ENCODE results near the gene APOL6.

The APOL6 gene

DNA sequence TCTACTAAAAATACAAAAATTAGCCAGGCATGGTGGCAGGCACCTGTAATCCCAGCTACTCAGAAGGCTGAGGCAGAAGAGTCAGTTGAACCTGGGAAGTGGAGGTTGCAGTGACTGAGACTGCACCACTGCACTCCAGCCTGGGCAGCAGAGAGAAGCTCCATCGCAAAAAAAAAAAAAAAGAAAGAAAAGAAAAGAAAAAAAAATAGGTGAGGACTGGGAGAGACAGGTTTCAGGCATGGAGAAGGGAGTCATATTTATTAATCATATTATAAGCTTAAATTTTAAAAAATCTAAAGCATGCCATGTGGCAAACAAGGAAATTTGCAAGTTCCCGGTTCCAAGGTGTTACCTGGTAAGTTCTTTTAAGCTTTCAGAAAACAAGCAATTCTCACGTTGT is 69.3 kb downstream of the APOL6 start, which contains the start of gene APOL5:
TSS of gene APOL5 (plus strand) at position 301 of the 400 bp plus-strand sequence. CDS start at position 301, 0 bp downstream.
- H3K36me3 Mint-ChIP-seq (ENCODE audit: low read depth) = no peaks in the 10 kb centered on the region
- peaks cover 31% of the 10 kb centered on the region for H3K9me3 Mint-ChIP-seq
- no peak within 1 kb of the TSS for H3K27ac Mint-ChIP-seq
- peaks cover 19% of the 10 kb centered on the region for H3K27me3 Mint-ChIP-seq (ENCODE audit: low read depth, poor library complexity)
- H3K4me1 Mint-ChIP-seq = no peaks in the 10 kb centered on the region
- H3K4me3 Mint-ChIP-seq = no peak within 1 kb of the TSS
- DNase-seq = no peak
- no peak for TF ChIP-seq CTCF (IDR thresholded peaks at IDR 0.05)
